ENCODE results near the gene MEP1B.
"Not testable (repeated sequence)": the region's sequence is repeated elsewhere in the genome, so short reads cannot be mapped to it uniquely, and the experiment has no call there.

The MEP1B gene

GRCh38 chr18:32219431-32220018 is 29.7 kb downstream of the MEP1B start:
- Histone ChIP-seq H4K8ac (ENCODE audit: low read length) (no peak overlapping the region), H2BK5ac (ENCODE audit: low read depth, low read length, poor library complexity, severe bottlenecking) (no peak overlapping the region), H2AK5ac (ENCODE audit: low read length, severe bottlenecking) (no peak overlapping the region), H3K79me1 (replicated peaks; ENCODE audit: low read length, poor library complexity, severe bottlenecking) (no peaks in the 10 kb centered on the region), H2BK12ac (ENCODE audit: low read length in 2 of 2) (no peak overlapping the region), H3K4me2 (ENCODE audit: low read length, poor library complexity, severe bottlenecking) (no peak overlapping the region), H3K27ac (ENCODE audit: low read length, poor library complexity, severe bottlenecking) (no peak overlapping the region), H3K27me3 (ENCODE audit: control insufficient read depth in 1 of 2, insufficient read depth in 1 of 2, low read length in 2 of 2) (no peaks in the 10 kb centered on the region), H2BK120ac (ENCODE audit: low read depth, low read length) (no peak overlapping the region), H4K91ac (ENCODE audit: low read length) (no peak overlapping the region), H2AFZ (ENCODE audit: low read depth, low read length) (no peak overlapping the region), H3K9me3 (ENCODE audit: control insufficient read depth, low read length) (no peaks in the 10 kb centered on the region), H3K23ac (ENCODE audit: low read length in 2 of 2) (no peak overlapping the region), H3K9ac (ENCODE audit: low read length) (no peak overlapping the region), H3K4me3 (ENCODE audit: insufficient read depth in 1 of 2, low read depth in 1 of 2, low read length in 2 of 2) (no peak overlapping the region), H2BK15ac (ENCODE audit: low read depth, poor library complexity, severe bottlenecking) (no peak overlapping the region), H3K36me3 (ENCODE audit: control insufficient read depth in 1 of 2, insufficient read depth in 2 of 2, low read depth in 1 of 2, low read length in 2 of 2) (no peaks in the 10 kb centered on the region), H3K18ac (ENCODE audit: low read depth in 1 of 2, low read length in 2 of 2) (no peak overlapping the region), H3K4me1 (ENCODE audit: control insufficient read depth, insufficient read depth, low read depth, low read length) (no peaks in the 10 kb centered on the region), H3K14ac (ENCODE audit: low read length in 2 of 2) (no peak overlapping the region), H3K4ac (ENCODE audit: low read depth in 1 of 2, low read length in 2 of 2) (no peak overlapping the region)
- WGBS, result 81% methylated on average over 3 of the region's 3 CpGs
- peak; percentile 2 for DNase-seq

GRCh38 chr18:32233348-32233747 is 43.5 kb downstream of the MEP1B start:
- not testable (repeated sequence) for H3K27me3 ChIP-seq (ENCODE audit: control insufficient read depth in 1 of 2, insufficient read depth in 1 of 2, low read length in 2 of 2); H2AFZ ChIP-seq (ENCODE audit: low read depth, low read length); H4K8ac ChIP-seq (ENCODE audit: low read length); H3K4me1 ChIP-seq (ENCODE audit: control insufficient read depth, insufficient read depth, low read depth, low read length); H2BK15ac ChIP-seq (ENCODE audit: low read depth, poor library complexity, severe bottlenecking); H3K4me3 ChIP-seq (ENCODE audit: insufficient read depth in 1 of 2, low read depth in 1 of 2, low read length in 2 of 2); H2BK5ac ChIP-seq (ENCODE audit: low read depth, low read length, poor library complexity, severe bottlenecking); H3K36me3 ChIP-seq (ENCODE audit: control insufficient read depth in 1 of 2, insufficient read depth in 2 of 2, low read depth in 1 of 2, low read length in 2 of 2); H3K23ac ChIP-seq (ENCODE audit: low read length in 2 of 2); H3K4ac ChIP-seq (ENCODE audit: low read depth in 1 of 2, low read length in 2 of 2); H3K9ac ChIP-seq (ENCODE audit: low read length); H3K27ac ChIP-seq (ENCODE audit: low read length, poor library complexity, severe bottlenecking); H2BK120ac ChIP-seq (ENCODE audit: low read depth, low read length); H2AK5ac ChIP-seq (ENCODE audit: low read length, severe bottlenecking); H3K14ac ChIP-seq (ENCODE audit: low read length in 2 of 2); DNase-seq; H3K18ac ChIP-seq (ENCODE audit: low read depth in 1 of 2, low read length in 2 of 2); H4K91ac ChIP-seq (ENCODE audit: low read length); H3K4me2 ChIP-seq (ENCODE audit: low read length, poor library complexity, severe bottlenecking); H2BK12ac ChIP-seq (ENCODE audit: low read length in 2 of 2); H3K9me3 ChIP-seq (ENCODE audit: control insufficient read depth, low read length); H3K79me1 ChIP-seq (replicated peaks; ENCODE audit: low read length, poor library complexity, severe bottlenecking)
- WGBS, result 94% methylated on average over 15 of the region's 15 CpGs

GRCh38 chr18:32237049-32237448 is 47.2 kb downstream of the MEP1B start:
- Histone ChIP-seq H3K9me3 (ENCODE audit: control insufficient read depth, low read length) (no peaks in the 10 kb centered on the region), H3K4me2 (ENCODE audit: low read length, poor library complexity, severe bottlenecking) (no peak overlapping the region), H4K91ac (ENCODE audit: low read length) (no peak overlapping the region), H3K14ac (ENCODE audit: low read length in 2 of 2) (no peak overlapping the region), H2AFZ (ENCODE audit: low read depth, low read length) (no peak overlapping the region), H2BK5ac (ENCODE audit: low read depth, low read length, poor library complexity, severe bottlenecking) (no peak overlapping the region), H3K27ac (ENCODE audit: low read length, poor library complexity, severe bottlenecking) (no peak overlapping the region), H3K23ac (ENCODE audit: low read length in 2 of 2) (no peak overlapping the region), H2BK15ac (ENCODE audit: low read depth, poor library complexity, severe bottlenecking) (no peak overlapping the region), H2BK12ac (ENCODE audit: low read length in 2 of 2) (no peak overlapping the region), H3K36me3 (ENCODE audit: control insufficient read depth in 1 of 2, insufficient read depth in 2 of 2, low read depth in 1 of 2, low read length in 2 of 2) (no peaks in the 10 kb centered on the region), H3K27me3 (ENCODE audit: control insufficient read depth in 1 of 2, insufficient read depth in 1 of 2, low read length in 2 of 2) (no peaks in the 10 kb centered on the region), H3K9ac (ENCODE audit: low read length) (no peak overlapping the region), H3K18ac (ENCODE audit: low read depth in 1 of 2, low read length in 2 of 2) (no peak overlapping the region), H4K8ac (ENCODE audit: low read length) (no peak overlapping the region), H2BK120ac (ENCODE audit: low read depth, low read length) (no peak overlapping the region), H2AK5ac (ENCODE audit: low read length, severe bottlenecking) (no peak overlapping the region), H3K79me1 (replicated peaks; ENCODE audit: low read length, poor library complexity, severe bottlenecking) (no peaks in the 10 kb centered on the region), H3K4ac (ENCODE audit: low read depth in 1 of 2, low read length in 2 of 2) (no peak overlapping the region), H3K4me3 (ENCODE audit: insufficient read depth in 1 of 2, low read depth in 1 of 2, low read length in 2 of 2) (no peak overlapping the region), H3K4me1 (ENCODE audit: control insufficient read depth, insufficient read depth, low read depth, low read length) (no peaks in the 10 kb centered on the region)
- DNase-seq, result no peak
- 60% methylated on average over 1 of the region's 3 CpGs for WGBS

- H2BK15ac ChIP-seq (ENCODE audit: low read depth, poor library complexity, severe bottlenecking), result no peak overlapping the region
- DNase-seq, result no peak
- no peak overlapping the region for H3K4ac ChIP-seq (ENCODE audit: low read depth in 1 of 2, low read length in 2 of 2)
- H3K18ac ChIP-seq (ENCODE audit: low read depth in 1 of 2, low read length in 2 of 2), result no peak overlapping the region
- no peaks in the 10 kb centered on the region for H3K36me3 ChIP-seq (ENCODE audit: control insufficient read depth in 1 of 2, insufficient read depth in 2 of 2, low read depth in 1 of 2, low read length in 2 of 2)
- 92% methylated on average over 5 of the region's 5 CpGs for WGBS
- H2BK12ac ChIP-seq (ENCODE audit: low read length in 2 of 2), result no peak overlapping the region
- H3K23ac ChIP-seq (ENCODE audit: low read length in 2 of 2), result no peak overlapping the region
- H3K4me3 ChIP-seq (ENCODE audit: insufficient read depth in 1 of 2, low read depth in 1 of 2, low read length in 2 of 2), result no peak overlapping the region
- no peak overlapping the region for H3K9ac ChIP-seq (ENCODE audit: low read length)
- no peaks in the 10 kb centered on the region for H3K4me1 ChIP-seq (ENCODE audit: control insufficient read depth, insufficient read depth, low read depth, low read length)
- no peak overlapping the region for H4K91ac ChIP-seq (ENCODE audit: low read length)
- H3K4me2 ChIP-seq (ENCODE audit: low read length, poor library complexity, severe bottlenecking), result no peak overlapping the region
- H3K27me3 ChIP-seq (ENCODE audit: control insufficient read depth in 1 of 2, insufficient read depth in 1 of 2, low read length in 2 of 2), result peaks cover 0 to 11% of the 10 kb centered on the region in 2 experiments
- no peak overlapping the region for H2AK5ac ChIP-seq (ENCODE audit: low read length, severe bottlenecking)
- no peak overlapping the region for H3K14ac ChIP-seq (ENCODE audit: low read length in 2 of 2)
- no peaks in the 10 kb centered on the region for H3K79me1 ChIP-seq (replicated peaks; ENCODE audit: low read length, poor library complexity, severe bottlenecking)
- H3K9me3 ChIP-seq (ENCODE audit: control insufficient read depth, low read length), result no peaks in the 10 kb centered on the region
- no peak overlapping the region for H2AFZ ChIP-seq (ENCODE audit: low read depth, low read length)
- peak overlapping the region; percentile 38 for H4K8ac ChIP-seq (ENCODE audit: low read length)
- H2BK5ac ChIP-seq (ENCODE audit: low read depth, low read length, poor library complexity, severe bottlenecking), result no peak overlapping the region
- no peak overlapping the region for H3K27ac ChIP-seq (ENCODE audit: low read length, poor library complexity, severe bottlenecking)
- no peak overlapping the region for H2BK120ac ChIP-seq (ENCODE audit: low read depth, low read length)
These were observed 48.9 kb downstream of the MEP1B start for GRCh38 chr18:32238635-32239268.
